K562 (cell line): Measurements from ENCODE around the gene PARD3B.

Source experiments
- THRAP3 ChIP-seq: fragments of 450-650 bp; IDR thresholded peaks from 2 replicates; pipeline ENCODE4 v1.6.1; 2016; ENCODE audit warnings: mild to moderate bottlenecking, inconsistent platforms, borderline replicate concordance
- ZBTB11 ChIP-seq, 3 experiments: fragments of 200-800 bp in 1 of 3; fragments of 250-450 bp in 1 of 3; fragments of 450-650 bp in 1 of 3; sonication (Bioruptor Pico) in 1 of 3; sonication (Bioruptor generic) in 1 of 3; formaldehyde crosslinking in 1 of 3; IDR thresholded peaks; 2 replicates each; pipeline versions ENCODE4 v1.6.1 to v1.8.0; 2016 to 2022; ENCODE audit warnings: mild to moderate bottlenecking in 2 of 3, missing genetic modification characterization in 2 of 3, missing compliant biosample characterization in 1 of 3, moderate library complexity in 1 of 3
- ZNF197 ChIP-seq: fragments of 200-800 bp; sonication (Bioruptor generic); IDR thresholded peaks from 2 replicates; pipeline ENCODE4 v1.6.1; 2016; ENCODE audit warnings: low read depth, missing genetic modification characterization, missing compliant biosample characterization
- TF ChIP-seq, protein P1 (sequence below), 3 experiments: IDR thresholded peaks in 2 of 3; conservative IDR thresholded peaks in 1 of 3; 2 replicates each; pipeline ENCODE4 v1.5.1; 2011 to 2012; ENCODE audit warnings: low read length in 3 of 3, mild to moderate bottlenecking in 3 of 3, control low read depth in 2 of 3, improper control_type of control experiment in 1 of 3, inconsistent platforms in 1 of 3, low read depth in 1 of 3, mixed read lengths in 1 of 3, moderate library complexity in 1 of 3; ENCODE audit not compliant: insufficient read depth in 2 of 3

GRCh38 chr2:205613970-205614559, 1068.8 kb downstream of the PARD3B start:
- no peak for TF ChIP-seq ZBTB11 (CRISPR knock-in tag; IDR thresholded peaks at IDR 0.05)
- no peak for TF ChIP-seq ZNF197
- no peak for TF ChIP-seq THRAP3
- TF ChIP-seq, protein P1, sequence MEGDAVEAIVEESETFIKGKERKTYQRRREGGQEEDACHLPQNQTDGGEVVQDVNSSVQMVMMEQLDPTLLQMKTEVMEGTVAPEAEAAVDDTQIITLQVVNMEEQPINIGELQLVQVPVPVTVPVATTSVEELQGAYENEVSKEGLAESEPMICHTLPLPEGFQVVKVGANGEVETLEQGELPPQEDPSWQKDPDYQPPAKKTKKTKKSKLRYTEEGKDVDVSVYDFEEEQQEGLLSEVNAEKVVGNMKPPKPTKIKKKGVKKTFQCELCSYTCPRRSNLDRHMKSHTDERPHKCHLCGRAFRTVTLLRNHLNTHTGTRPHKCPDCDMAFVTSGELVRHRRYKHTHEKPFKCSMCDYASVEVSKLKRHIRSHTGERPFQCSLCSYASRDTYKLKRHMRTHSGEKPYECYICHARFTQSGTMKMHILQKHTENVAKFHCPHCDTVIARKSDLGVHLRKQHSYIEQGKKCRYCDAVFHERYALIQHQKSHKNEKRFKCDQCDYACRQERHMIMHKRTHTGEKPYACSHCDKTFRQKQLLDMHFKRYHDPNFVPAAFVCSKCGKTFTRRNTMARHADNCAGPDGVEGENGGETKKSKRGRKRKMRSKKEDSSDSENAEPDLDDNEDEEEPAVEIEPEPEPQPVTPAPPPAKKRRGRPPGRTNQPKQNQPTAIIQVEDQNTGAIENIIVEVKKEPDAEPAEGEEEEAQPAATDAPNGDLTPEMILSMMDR (IDR thresholded peaks at IDR 0.05 in 2 of 3, conservative IDR thresholded peaks at IDR 0.05 in 1 of 3; ENCODE audit: insufficient read depth in 2 of 3, low read depth in 1 of 3, low read length in 3 of 3): no peak
